Activated gamma-delta T cell treated with Interleukin-2 at 50 U/mL for 16 hours (primary cell): ENCODE measurements around the gene CNRIP1.
"Not testable (repeated sequence)": the region's sequence is repeated elsewhere in the genome, so short reads cannot be mapped to it uniquely, and the experiment has no call there.

Source experiments
- DNase-seq: peaks from one replicate; pipeline ENCODE4 v3.0.0-alpha.2; 2020

CNRIP1 gene

DNA sequence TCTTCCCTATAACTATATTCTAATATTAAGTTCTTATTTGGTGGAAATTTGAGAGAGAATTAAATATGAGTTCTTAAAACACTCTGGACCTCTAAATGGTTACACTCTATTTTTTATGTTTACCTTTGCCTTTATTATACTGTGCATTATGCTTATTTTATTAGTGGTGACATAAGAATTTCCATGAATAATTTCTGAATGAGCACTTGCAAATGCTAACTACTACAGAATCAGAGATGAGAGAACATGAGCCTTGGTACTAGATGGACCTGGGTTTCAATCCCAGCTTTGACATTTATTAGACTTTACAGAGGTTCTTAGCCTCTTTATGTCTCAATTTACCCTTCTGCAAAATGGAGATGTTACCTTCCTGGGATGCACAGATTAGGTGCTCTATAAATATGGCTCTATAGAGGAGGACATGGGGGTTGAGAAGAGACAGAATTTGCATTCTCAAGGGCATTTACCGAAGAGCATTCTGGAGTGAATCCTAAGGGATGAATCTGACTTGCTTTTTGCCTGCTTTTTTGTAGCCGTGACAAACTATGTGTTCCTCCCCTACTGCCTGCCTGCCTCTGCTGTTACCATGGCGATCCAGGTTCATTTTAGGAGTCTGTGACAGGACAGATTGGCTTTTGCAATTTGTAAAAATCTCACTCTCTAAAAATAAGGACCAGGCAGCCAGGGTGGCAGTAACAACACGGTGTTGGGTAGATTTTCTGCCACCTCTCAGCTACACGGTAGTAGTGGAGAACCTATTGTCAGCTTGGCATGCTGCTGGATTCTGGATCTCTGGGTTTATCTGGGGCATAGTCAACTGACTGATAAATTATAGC, 20.7 kb upstream of the CNRIP1 start:
- DNase-seq = no peak

DNA sequence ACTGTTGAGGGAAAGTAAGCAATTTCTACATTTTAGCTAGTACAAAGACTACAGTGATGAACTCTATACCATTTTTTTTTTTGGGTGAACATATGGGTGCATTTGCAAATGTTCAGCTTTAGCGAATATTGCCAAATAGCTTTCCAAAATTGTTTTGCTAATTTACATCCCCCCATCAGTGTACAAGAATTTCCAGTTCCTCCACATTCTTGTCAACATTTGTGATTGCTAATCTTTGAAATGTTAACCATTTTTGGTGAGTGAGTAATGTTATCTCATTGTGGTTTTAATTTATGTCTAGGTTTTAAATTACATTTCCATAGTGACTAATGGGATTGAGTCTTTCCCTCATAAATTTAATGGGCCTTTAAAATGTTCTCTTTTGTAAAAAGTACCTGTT, 16.4 kb upstream of the CNRIP1 start:
- DNase-seq = no peak

DNA sequence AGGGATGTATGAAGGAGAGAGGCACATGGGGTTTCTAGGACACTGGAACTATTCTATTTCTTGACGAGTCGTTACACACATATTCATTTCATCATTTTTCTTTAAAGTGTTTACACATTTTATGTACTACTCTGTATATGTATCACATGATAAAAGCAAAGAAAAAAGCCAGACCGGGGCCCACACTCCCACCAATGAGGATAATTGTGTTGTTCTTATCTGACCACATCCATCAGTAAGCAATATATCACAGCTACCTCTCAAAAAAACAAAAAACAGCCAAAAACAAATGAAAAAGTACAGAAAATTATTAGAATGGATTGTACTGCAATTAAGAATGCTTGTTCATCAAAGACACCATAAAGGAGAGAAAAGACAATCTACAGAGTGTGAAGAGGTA, 14.2 kb upstream of the CNRIP1 start:
- no peak for DNase-seq

GRCh38 chr2:68333009-68333408, 13.3 kb upstream of the CNRIP1 start:
- DNase-seq = no peak

- no peak for DNase-seq
Observed at GRCh38 chr2:68330691-68331090, 10.9 kb upstream of the CNRIP1 start.

GRCh38 chr2:68328901-68329300, 9.2 kb upstream of the CNRIP1 start:
- DNase-seq = no peak

DNA sequence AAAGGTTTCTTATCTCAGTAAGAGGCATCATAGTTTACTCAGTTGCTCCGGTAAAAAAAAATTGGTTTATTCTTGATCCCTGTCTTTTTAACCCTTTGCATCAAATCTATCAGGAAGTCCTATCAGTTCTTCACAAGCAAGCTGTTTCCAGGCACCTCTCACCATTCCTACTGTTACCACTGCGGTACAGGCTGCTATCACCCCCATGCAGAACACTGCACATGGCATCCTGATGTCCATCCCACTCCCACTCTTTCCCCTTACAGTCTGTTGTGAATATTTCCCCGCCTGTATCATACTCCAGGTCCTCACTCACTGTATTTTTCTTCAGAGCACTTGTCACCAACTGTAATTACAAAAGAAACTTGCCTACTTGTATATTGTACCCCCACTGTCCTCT, 5.3 kb upstream of the CNRIP1 start:
- no peak for DNase-seq

GRCh38 chr2:68320118-68320641, 431 bp upstream of the CNRIP1 start:
- DNase-seq = no peak

DNA sequence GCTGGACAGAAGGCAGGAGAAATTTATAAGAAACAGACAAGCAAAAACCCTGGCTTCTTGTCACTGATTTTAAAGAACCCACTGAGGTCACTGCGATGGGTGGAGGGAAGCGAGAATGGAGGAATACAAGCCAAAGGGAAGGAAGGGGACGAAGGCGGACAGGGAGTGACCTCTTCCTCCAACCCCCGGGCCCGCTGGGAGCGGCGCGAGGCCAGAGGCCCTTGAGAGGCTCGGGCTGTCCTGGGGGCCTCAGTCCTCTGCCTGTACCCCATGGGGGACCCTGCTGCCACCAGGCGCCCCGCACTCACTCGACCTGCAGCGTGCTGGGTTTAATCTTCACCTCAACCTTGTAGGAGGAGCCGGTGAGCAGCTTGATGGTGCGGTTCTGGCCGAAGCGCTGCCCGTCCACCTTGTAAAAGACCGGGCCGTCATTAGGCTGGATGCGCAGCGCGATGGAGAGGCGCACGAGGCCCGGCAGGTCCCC, 793 bp downstream of the CNRIP1 start:
- no peak for DNase-seq

DNA sequence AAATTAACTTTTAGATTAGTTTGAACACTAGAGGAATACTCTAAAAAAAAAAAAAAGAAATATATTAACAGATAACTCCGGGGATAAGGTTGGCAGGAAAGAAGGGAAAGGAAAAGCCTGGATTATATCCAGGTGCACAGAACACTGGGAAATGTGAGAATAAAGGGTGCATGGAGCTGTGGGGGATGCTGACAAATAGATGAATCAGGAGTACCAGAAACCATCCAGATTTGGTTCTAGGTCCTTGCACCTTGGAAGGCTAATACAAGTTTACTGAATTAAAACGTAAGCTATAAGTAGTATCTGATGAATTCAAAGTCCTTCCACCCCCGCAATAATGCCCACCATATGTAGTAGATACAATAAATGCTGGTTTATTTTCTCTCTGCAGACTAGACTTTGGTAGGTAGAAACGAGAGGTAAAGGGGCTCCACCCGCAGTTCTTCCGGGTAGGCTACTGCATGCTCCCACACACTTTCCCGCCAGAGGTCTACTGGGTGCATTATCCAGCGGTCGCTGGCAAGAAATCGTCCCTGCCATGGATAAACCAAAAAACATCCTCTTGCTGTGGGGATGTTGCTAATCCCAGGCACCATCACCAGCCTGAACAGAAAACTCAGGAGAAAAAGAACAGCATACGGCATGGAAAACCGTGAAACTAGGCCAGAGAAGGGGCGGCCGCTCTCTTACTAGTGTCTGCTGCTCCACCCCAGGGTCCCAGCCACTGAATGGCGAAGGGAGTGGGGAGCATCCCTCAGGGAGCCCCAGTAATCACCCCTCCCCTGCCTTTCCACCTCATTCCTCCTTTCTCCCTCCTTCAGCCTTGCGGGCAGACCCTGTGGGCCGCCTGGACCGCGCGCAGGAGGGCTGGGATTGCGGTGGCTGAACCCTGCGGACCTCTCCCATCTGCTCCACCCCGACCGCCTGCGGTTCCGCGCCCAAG, 1.5 kb downstream of the CNRIP1 start:
- no peak for DNase-seq

DNA sequence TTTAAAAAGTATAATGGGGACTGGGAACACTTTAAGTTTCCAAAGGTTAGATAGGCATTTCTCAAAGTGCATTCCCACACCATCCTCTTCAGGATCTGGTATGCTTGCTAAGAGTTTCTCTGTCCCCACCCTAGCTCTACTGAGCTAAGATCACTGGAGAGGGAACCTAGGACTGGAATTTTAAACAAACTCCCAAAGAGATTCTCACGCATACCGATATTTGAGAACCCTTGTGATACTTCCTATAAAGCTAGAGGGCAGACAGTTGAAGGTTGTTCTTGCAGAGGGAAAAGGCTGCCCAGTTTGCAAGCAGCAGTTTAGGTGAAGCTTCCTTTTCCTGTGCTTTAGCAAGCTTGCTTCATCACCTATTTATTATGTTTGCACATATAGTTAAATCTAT, 3.6 kb downstream of the CNRIP1 start:
- no peak for DNase-seq

- no peak for DNase-seq
Observed at GRCh38 chr2:68311033-68311432, 8.7 kb downstream of the CNRIP1 start.

- no peak for DNase-seq
Observed at GRCh38 chr2:68309426-68309825, 10.3 kb downstream of the CNRIP1 start.

GRCh38 chr2:68303902-68304272, 15.9 kb downstream of the CNRIP1 start:
- DNase-seq = not testable (repeated sequence)

DNA sequence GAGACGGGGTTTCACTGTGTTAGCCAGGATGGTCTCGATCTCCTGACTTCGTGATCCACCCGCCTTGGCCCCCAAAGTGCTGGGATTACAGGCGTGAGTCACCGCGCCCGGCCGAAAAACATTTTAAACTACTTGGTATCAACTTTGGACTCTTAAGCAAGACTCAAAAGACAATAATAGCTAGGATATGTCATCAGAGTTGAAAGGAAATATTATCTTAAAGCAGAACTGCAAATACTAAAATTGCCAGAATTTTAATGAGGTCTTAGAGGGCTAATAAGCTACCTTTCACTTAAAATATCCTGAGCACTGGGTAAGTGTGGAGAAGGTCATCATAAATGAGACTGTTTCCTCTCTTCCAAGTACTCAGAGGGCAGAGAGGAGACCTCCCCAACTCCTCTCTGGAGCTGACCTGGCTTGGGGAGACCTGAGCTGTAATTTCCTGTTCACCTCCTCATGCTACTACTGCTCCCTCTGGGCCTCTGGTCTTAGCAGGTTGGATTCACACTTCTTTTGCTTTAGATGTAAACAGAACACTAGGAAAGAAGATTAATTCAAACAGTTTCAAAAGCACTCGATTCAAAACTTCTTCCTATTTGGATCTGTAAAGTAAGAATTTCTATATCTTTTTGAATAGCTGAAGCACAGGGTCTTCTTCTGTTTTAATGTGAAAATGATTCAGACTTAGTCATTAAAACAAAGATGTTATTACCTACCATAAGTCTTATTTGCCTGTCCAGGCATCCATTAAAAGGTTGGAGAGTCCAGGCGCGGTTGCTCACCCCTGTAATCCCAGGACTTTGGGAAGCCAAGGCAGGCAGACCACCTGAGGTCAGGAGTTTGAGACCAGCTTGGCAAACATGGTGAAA, 16.5 kb downstream of the CNRIP1 start:
- DNase-seq = no peak

DNA sequence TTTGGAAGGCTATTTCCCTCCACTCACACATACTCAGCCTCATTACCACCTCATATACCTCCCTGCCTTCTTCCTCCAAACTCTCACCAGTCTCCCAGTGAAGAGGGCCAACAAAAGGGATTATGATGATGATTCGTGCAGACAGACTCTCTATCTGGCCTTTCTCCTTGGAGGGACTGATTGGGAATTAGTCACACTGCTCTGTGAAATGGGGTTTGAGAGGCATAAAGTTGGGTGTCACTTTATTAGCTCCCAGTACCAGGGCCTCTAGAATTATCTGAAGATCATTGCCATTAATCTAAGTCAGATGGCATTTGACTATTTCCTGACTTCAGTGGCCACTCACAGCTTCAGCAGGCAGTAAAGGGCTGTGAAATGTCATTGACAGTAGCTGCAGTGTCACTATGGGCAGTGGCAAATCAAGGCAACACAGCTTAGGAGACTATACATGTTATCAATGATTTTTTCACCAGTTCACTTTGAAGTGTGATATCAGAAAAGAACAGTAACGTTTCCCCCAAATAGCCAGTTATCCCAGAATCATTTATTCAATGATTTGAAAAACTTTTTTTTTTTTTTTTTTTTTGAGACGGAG, 17.4 kb downstream of the CNRIP1 start:
- DNase-seq = no peak

DNA sequence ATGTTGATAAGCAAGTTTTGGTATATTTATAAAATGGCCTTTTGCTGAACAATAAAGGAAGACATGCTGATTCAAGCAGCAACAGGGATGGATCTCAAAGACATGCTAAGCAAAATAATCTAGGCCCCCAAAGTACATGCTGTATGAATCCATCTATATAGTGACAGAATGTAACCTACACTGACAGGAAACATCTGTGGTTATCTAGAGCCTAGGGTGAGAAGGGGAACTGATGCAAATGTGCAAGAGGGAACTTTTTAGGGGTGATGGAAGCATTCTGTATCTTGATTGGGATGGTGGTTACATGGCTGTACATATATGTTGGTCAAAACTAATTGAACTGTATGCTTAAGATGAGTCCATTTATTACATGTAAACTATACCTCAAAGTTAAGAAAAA, 24.2 kb downstream of the CNRIP1 start:
- no peak for DNase-seq

- DNase-seq = no peak
Observed at GRCh38 chr2:68294913-68295312, 24.8 kb downstream of the CNRIP1 start.

GRCh38 chr2:68294187-68294586, 25.6 kb downstream of the CNRIP1 start:
- DNase-seq = no peak

GRCh38 chr2:68293755-68294154, 26.0 kb downstream of the CNRIP1 start:
- no peak for DNase-seq

GRCh38 chr2:68293024-68293423, 26.7 kb downstream of the CNRIP1 start:
- no peak for DNase-seq

GRCh38 chr2:68292108-68292710, 27.5 kb downstream of the CNRIP1 start:
- no peak for DNase-seq
